Osteoblast (primary cell): ENCODE data around the gene AJAP1. TPM values are rescaled to one million over a fixed set of nuclear protein-coding genes. Genes with fewer than 3 reads are reported as not detected.

ENCODE experiments used
- DNase-seq: peaks from one replicate; pipeline ENCODE4 v3.0.0; 2011; ENCODE audit warnings: low spot score, mixed read lengths; ENCODE audit not compliant: insufficient read length; ENCODE audit errors: missing footprints
- H2AFZ ChIP-seq: 2 replicates; pipeline ENCODE4 v1.6.0; 2011; ENCODE audit warnings: mild to moderate bottlenecking, low read length
- H3K27ac ChIP-seq: 2 replicates; pipeline ENCODE4 v1.5.1; 2011; ENCODE audit warnings: mild to moderate bottlenecking, low read depth, low read length, moderate library complexity
- H3K27me3 ChIP-seq: 2 replicates; pipeline ENCODE4 v1.6.0; 2012; ENCODE audit warnings: mild to moderate bottlenecking, control low read depth, inconsistent platforms, low read length, moderate library complexity; ENCODE audit not compliant: insufficient read depth
- H3K36me3 ChIP-seq: 2 replicates; pipeline ENCODE4 v1.5.1; 2011; ENCODE audit warnings: mild to moderate bottlenecking, low read length, control low read depth, moderate library complexity; ENCODE audit not compliant: insufficient read depth
- H3K4me1 ChIP-seq: 2 replicates; pipeline ENCODE4 v1.5.1; 2011; ENCODE audit warnings: mild to moderate bottlenecking, low read length, control low read depth, moderate library complexity; ENCODE audit not compliant: insufficient read depth
- H3K4me2 ChIP-seq: 2 replicates; pipeline ENCODE4 v1.6.0; 2011; ENCODE audit warnings: mild to moderate bottlenecking, low read length; ENCODE audit not compliant: insufficient read depth
- H3K4me3 ChIP-seq: fragments of 200-600 bp; sonication (generic); 3 replicates; pipeline ENCODE4 v1.5.1; 2012; ENCODE audit warnings: mild to moderate bottlenecking, low read length, inconsistent platforms; ENCODE audit not compliant: insufficient read depth
- H3K79me2 ChIP-seq: 2 replicates; pipeline ENCODE4 v1.6.0; 2012; ENCODE audit warnings: mild to moderate bottlenecking, low read length, control low read depth, inconsistent platforms; ENCODE audit not compliant: insufficient read depth
- H3K9me3 ChIP-seq: 2 replicates; pipeline ENCODE4 v1.5.1; 2011; ENCODE audit warnings: low read depth, low read length, control low read depth
- H4K20me1 ChIP-seq: 2 replicates; pipeline ENCODE4 v1.6.0; 2012; ENCODE audit warnings: mild to moderate bottlenecking, low read length, control low read depth; ENCODE audit not compliant: insufficient read depth
- CTCF ChIP-seq: IDR thresholded peaks from 2 replicates; pipeline ENCODE4 v1.5.1; 2011; ENCODE audit warnings: mild to moderate bottlenecking, low read depth, low read length, moderate library complexity; ENCODE audit errors: extremely low read depth
- total RNA-seq: library from RNA; depleted of rRNA; stranded (reverse); fragments of >200 nt; gene quantifications from 2 replicates; pipeline ENCODE4 v1.2.3, GENCODE V29; 2012

AJAP1 gene
- total RNA-seq, 1 donor: 1.1 TPM

GRCh38 chr1:4778056-4778455 lies 123.6 kb downstream of the AJAP1 start:
- Histone ChIP-seq H4K20me1 (no peaks in the 10 kb centered on the region), H3K4me3 (no peak overlapping the region), H3K27ac (no peak overlapping the region), H2AFZ (no peak overlapping the region), H3K36me3 (no peaks in the 10 kb centered on the region), H3K27me3 (no peaks in the 10 kb centered on the region), H3K9me3 (no peaks in the 10 kb centered on the region), H3K4me1 (no peaks in the 10 kb centered on the region), H3K4me2 (no peak overlapping the region), H3K79me2 (no peaks in the 10 kb centered on the region)
- DNase-seq: peak; percentile 37
- TF ChIP-seq CTCF: no peak

- no peak overlapping the region for H3K4me3 ChIP-seq
- H3K9me3 ChIP-seq: peaks cover 6% of the 10 kb centered on the region
- no peaks in the 10 kb centered on the region for H3K79me2 ChIP-seq
- H3K36me3 ChIP-seq: no peaks in the 10 kb centered on the region
- no peak for TF ChIP-seq CTCF
- DNase-seq: no peak
- H3K4me2 ChIP-seq: no peak overlapping the region
- no peaks in the 10 kb centered on the region for H4K20me1 ChIP-seq
- no peak overlapping the region for H2AFZ ChIP-seq
- H3K4me1 ChIP-seq: no peaks in the 10 kb centered on the region
- no peaks in the 10 kb centered on the region for H3K27me3 ChIP-seq
- H3K27ac ChIP-seq: no peak overlapping the region
Measured at GRCh38 chr1:4781646-4782045, 127.2 kb downstream of the AJAP1 start.

DNA sequence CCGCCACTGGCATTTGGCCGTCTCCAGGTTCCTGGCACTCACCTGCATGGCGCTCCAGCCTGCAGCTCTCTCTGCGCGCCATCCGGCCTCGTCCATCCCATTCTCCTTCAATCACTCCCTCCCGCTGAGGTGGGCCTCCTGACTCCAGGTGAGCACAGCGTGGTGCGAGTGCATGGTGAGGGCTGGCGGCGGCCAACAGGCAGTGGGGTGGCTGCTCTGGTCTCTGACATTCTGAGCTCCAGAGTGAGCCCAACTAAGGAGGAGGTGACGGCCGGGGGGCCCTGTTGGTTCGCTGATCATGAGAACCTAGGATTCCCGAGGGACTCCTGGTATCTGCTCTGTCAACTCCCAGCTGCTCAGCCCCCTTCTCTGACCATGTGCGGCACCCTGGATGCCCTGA lies 130.4 kb downstream of the AJAP1 start:
- no peak overlapping the region for H2AFZ ChIP-seq
- DNase-seq: peak; percentile 30
- no peaks in the 10 kb centered on the region for H3K36me3 ChIP-seq
- peaks cover 6% of the 10 kb centered on the region for H3K9me3 ChIP-seq
- TF ChIP-seq CTCF: no peak
- H3K27me3 ChIP-seq: no peaks in the 10 kb centered on the region
- H4K20me1 ChIP-seq: no peaks in the 10 kb centered on the region
- no peak overlapping the region for H3K4me2 ChIP-seq
- H3K4me1 ChIP-seq: no peaks in the 10 kb centered on the region
- H3K79me2 ChIP-seq: no peaks in the 10 kb centered on the region
- no peak overlapping the region for H3K27ac ChIP-seq
- H3K4me3 ChIP-seq: no peak overlapping the region

- no peaks in the 10 kb centered on the region for H3K27me3 ChIP-seq
- no peak for TF ChIP-seq CTCF
- peaks cover 6% of the 10 kb centered on the region for H3K9me3 ChIP-seq
- H3K27ac ChIP-seq: no peak overlapping the region
- no peaks in the 10 kb centered on the region for H3K36me3 ChIP-seq
- no peak for DNase-seq
- H3K4me3 ChIP-seq: no peak overlapping the region
- H4K20me1 ChIP-seq: no peaks in the 10 kb centered on the region
- no peaks in the 10 kb centered on the region for H3K79me2 ChIP-seq
- H2AFZ ChIP-seq: no peak overlapping the region
- H3K4me1 ChIP-seq: no peaks in the 10 kb centered on the region
- H3K4me2 ChIP-seq: no peak overlapping the region
Measured at GRCh38 chr1:4786055-4786454, 131.6 kb downstream of the AJAP1 start.
